Measurements from ENCODE around the gene DNAH3.

DNA sequence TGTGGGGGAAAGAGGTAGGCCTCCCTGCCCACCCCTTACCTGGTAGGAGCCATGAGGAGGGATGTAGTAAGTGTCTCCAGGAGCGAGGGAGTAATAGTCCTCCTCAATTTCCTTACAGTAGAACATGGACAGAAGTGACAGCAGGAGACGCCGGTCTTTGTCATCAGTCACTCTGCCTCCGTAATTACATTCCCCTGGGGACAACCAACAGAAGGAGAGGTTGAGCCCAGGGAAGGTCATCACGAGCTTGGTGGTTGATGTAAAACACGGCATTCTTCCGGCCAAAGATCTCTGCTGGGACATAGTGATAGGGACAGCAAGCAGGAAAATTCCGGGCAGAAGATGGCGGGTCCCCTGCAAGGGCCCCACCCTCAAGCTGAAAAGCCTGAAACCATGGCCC is 202.2 kb downstream of the DNAH3 start:
- TF ChIP-seq POLR2AphosphoS5 (IDR thresholded peaks at IDR 0.05) (no peak), POLR2A (IDR thresholded peaks at IDR 0.05) (no peak), EP300 (IDR thresholded peaks at IDR 0.05) (no peak)
- TF ChIP-seq, protein P1, sequence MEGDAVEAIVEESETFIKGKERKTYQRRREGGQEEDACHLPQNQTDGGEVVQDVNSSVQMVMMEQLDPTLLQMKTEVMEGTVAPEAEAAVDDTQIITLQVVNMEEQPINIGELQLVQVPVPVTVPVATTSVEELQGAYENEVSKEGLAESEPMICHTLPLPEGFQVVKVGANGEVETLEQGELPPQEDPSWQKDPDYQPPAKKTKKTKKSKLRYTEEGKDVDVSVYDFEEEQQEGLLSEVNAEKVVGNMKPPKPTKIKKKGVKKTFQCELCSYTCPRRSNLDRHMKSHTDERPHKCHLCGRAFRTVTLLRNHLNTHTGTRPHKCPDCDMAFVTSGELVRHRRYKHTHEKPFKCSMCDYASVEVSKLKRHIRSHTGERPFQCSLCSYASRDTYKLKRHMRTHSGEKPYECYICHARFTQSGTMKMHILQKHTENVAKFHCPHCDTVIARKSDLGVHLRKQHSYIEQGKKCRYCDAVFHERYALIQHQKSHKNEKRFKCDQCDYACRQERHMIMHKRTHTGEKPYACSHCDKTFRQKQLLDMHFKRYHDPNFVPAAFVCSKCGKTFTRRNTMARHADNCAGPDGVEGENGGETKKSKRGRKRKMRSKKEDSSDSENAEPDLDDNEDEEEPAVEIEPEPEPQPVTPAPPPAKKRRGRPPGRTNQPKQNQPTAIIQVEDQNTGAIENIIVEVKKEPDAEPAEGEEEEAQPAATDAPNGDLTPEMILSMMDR (IDR thresholded peaks at IDR 0.05) = no peak
